NT2/D1 (cell line): Measurements from ENCODE around the gene AQP7.

ENCODE experiments used
- DNase-seq: peaks from one replicate; pipeline ENCODE4 v3.0.0-alpha.2; 2011; ENCODE audit warnings: low read depth, low spot score
- H3K27me3 ChIP-seq: 2 replicates; pipeline ENCODE4 v1.6.0; 2011; ENCODE audit warnings: mild to moderate bottlenecking; ENCODE audit not compliant: insufficient read length, insufficient read depth
- H3K36me3 ChIP-seq: 2 replicates; pipeline ENCODE4 v1.6.1; 2011; ENCODE audit warnings: mild to moderate bottlenecking, low read length, mixed read lengths; ENCODE audit not compliant: insufficient read depth, insufficient read length
- H3K4me1 ChIP-seq: 2 replicates; pipeline ENCODE4 v1.5.1; 2011; ENCODE audit not compliant: insufficient read depth, insufficient read length
- H3K4me3 ChIP-seq: 2 replicates; pipeline ENCODE4 v1.5.1; 2011; ENCODE audit warnings: low read depth; ENCODE audit not compliant: insufficient read length
- H3K9ac ChIP-seq: 2 replicates; pipeline ENCODE4 v1.6.0; 2011; ENCODE audit warnings: low read depth; ENCODE audit not compliant: insufficient read length
- H3K9me3 ChIP-seq: 2 replicates; pipeline ENCODE4 v1.5.1; 2011; ENCODE audit warnings: mild to moderate bottlenecking, low read length; ENCODE audit not compliant: insufficient read depth
- SUZ12 ChIP-seq: IDR thresholded peaks from 2 replicates; pipeline ENCODE4 v1.6.1; 2011; ENCODE audit not compliant: insufficient read length, insufficient read depth; ENCODE audit errors: extremely low read depth
- YY1 ChIP-seq: IDR thresholded peaks from 2 replicates; pipeline ENCODE4 v1.6.1; 2011; ENCODE audit not compliant: insufficient read length, insufficient read depth
- ZNF274 ChIP-seq: IDR thresholded peaks from 2 replicates; pipeline ENCODE4 v1.6.1; 2011; ENCODE audit warnings: mild to moderate bottlenecking, low read depth, low read length

Gene AQP7

DNA sequence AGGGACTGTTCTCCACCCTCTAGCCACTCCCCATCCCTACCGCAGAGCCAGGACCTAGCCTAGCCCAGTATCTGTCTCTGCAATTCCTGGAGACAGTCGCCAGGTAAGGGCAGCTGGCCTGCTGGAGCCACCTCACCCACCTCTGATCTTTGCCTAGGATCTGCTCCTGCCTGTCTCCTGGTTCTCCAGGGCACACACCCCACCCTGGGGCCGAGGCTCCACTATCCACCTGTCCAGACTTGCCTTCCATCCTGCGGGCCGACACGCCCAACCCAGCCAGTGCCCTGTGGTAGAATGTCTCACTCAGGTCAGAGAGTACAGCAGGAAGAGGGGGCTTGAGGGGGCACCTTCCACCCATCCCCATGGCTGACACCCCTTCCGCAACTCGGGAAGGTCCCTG is 15.7 kb upstream of the AQP7 start:
- Histone ChIP-seq H3K4me1 (peaks cover 4% of the 10 kb centered on the region), H3K36me3 (no peaks in the 10 kb centered on the region), H3K9me3 (no peaks in the 10 kb centered on the region), H3K9ac (no peak overlapping the region), H3K4me3 (no peak overlapping the region), H3K27me3 (no peaks in the 10 kb centered on the region)
- no peak for DNase-seq
- TF ChIP-seq SUZ12 (no peak), YY1 (no peak), ZNF274 (no peak)

DNA sequence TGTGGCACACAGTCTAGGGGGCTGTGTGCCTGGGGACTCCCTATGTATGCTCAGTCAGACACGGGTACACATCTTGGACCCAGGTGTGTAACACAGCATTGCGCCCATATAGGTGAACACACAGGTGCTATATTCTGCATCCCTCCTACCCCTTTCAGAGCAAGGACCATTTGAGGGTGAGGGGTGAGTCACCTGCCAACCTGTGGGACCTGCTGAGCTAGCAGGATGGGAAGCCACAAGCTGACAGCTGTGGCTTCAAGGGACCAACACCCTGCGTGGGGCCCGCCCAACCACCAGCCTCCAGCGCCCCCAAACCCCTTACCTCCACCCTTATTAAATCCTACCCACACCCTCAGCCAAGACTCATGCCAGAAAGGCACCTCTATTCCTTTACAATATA is 14.6 kb upstream of the AQP7 start:
- Histone ChIP-seq H3K4me1 (peaks cover 4% of the 10 kb centered on the region), H3K36me3 (no peaks in the 10 kb centered on the region), H3K4me3 (no peak overlapping the region), H3K9ac (no peak overlapping the region), H3K27me3 (no peaks in the 10 kb centered on the region), H3K9me3 (no peaks in the 10 kb centered on the region)
- DNase-seq = no peak
- no peak for TF ChIP-seq YY1
- no peak for TF ChIP-seq SUZ12
- no peak for TF ChIP-seq ZNF274

DNA sequence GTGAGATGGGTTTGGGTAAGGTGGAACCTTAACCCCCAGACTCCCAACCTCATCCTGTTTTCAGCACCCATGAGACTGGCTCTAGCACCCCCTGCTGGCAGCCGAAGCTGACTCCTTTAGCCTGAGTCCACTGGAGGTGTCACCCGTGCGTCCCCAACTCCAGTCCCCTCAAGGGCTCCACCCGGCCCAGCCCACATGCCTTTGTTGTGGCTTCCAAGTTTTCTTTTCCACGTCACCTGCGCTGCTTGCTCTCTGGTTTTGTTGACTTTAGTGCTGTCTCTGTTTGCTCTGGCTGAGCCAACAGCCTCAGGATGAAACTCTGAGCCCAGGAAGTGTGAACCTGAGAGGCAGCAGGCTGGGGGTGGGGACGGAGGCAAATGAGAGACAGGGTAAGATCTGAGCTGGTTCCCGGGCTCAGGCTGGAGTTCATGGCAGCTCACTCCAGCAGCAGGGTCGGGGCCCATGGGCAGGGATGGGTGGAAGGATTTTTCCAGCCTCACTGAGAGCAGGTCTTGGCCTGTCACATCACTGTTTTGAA is 13.2 kb upstream of the AQP7 start:
- no peaks in the 10 kb centered on the region for H3K9me3 ChIP-seq
- DNase-seq = peak; percentile 51
- H3K36me3 ChIP-seq = no peaks in the 10 kb centered on the region
- no peak overlapping the region for H3K9ac ChIP-seq
- no peak for TF ChIP-seq SUZ12
- no peak for TF ChIP-seq ZNF274
- TF ChIP-seq YY1 = no peak
- H3K27me3 ChIP-seq = no peaks in the 10 kb centered on the region
- H3K4me1 ChIP-seq = peaks cover 4% of the 10 kb centered on the region
- no peak overlapping the region for H3K4me3 ChIP-seq

DNA sequence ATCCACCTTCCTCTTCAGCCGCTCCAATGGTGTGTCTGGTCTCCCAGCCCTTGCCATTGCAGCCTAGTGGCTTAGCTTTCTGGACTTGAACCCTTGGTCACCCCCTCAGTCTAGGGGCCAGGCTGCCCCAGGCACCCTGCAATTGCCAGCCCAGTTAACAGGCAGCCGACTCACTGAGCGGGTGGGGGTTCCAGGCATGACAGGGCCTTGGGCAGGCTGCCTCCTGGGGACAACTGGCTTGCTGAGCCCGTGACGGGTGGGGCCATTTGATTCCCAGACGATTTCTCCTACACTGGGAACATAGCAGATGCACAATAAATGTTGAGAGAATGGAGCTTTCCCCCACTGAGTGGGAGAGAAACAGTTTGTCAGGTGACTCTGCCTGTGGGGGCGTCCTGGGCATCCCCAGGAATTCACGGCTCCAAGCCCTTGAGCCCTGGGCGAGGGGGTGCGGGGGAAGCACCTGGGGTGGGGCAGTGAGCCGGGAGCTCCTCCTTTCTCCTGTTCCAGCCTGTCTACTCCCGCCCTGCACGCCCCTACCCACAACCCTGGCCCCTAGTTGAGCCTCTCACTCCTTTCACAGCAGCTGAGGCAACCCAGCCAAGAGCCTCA is 12.6 kb upstream of the AQP7 start:
- Histone ChIP-seq H3K36me3 (no peaks in the 10 kb centered on the region), H3K9ac (no peak overlapping the region), H3K27me3 (no peaks in the 10 kb centered on the region), H3K4me1 (peaks cover 4% of the 10 kb centered on the region), H3K4me3 (no peak overlapping the region), H3K9me3 (no peaks in the 10 kb centered on the region)
- DNase-seq = no peak
- TF ChIP-seq SUZ12 = no peak

DNA sequence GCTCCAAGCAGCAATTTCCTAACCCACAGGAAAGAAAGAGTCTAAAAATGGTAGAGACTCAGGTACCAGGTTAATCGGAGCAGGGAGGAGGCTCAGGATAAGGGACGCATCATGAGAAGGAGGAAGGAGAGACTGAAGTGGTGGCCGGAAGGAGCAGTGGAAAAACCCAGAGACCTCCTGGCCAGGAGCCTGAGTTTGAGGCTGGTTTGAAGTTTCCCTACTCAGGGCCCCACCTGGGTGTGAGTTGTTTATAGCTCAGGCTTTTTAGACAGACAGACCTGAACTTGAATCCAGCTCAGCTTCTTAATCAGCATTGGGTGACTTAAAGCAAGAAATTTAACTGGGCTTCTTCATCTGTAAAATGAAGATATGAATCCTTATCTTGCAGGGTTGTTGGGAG is 11.9 kb upstream of the AQP7 start:
- Histone ChIP-seq H3K4me1 (peaks cover 4% of the 10 kb centered on the region), H3K9ac (no peak overlapping the region), H3K4me3 (no peak overlapping the region), H3K9me3 (no peaks in the 10 kb centered on the region), H3K27me3 (no peaks in the 10 kb centered on the region), H3K36me3 (no peaks in the 10 kb centered on the region)
- no peak for TF ChIP-seq YY1
- no peak for TF ChIP-seq ZNF274
- DNase-seq = no peak

DNA sequence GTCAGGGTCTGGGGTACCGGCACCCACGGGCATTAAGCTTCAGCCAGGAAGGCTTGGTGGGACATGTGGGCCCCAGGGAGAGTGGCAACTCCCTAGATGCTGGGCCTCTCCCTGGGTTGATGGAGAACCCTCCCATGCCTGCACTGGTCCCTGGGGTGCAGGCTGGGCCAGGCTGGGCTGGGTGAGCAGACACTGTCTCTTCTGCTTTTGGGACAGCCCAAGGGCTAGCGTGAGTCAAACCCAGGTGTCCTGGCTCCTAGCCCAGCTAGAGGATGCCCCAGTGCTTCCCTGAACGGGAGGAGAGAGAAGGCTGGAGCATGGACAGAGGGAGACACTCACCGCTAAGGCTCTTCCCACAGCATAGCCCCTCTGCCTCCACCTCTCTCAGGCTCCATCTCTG is 5.7 kb upstream of the AQP7 start:
- no peaks in the 10 kb centered on the region for H3K27me3 ChIP-seq
- TF ChIP-seq SUZ12 (no peak), ZNF274 (no peak), YY1 (no peak)
- no peaks in the 10 kb centered on the region for H3K9me3 ChIP-seq
- peaks cover 10% of the 10 kb centered on the region for H3K4me1 ChIP-seq
- H3K36me3 ChIP-seq = no peaks in the 10 kb centered on the region
- H3K9ac ChIP-seq = no peak overlapping the region
- no peak for DNase-seq
- no peak overlapping the region for H3K4me3 ChIP-seq

DNA sequence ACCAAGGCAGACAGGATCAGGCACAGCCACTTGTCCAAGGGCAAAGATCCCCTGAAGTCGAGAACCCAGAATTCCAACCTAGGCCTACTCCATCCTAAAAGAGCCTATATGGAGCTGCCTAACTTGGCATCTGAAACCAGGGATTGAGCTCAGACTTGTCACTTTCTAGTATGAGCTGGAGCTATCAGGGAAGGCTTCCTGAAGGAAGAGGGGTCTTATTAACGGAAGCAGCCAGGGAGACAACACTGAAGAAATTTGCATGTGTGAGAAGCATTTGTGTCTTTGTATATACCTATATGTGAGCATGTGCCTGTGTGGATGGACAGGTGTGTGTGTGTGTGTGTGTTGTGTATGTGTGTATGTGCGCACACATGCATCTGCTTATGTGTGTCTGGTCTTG is 4.7 kb upstream of the AQP7 start:
- Histone ChIP-seq H3K9ac (no peak overlapping the region), H3K36me3 (no peaks in the 10 kb centered on the region), H3K9me3 (no peaks in the 10 kb centered on the region), H3K27me3 (no peaks in the 10 kb centered on the region), H3K4me3 (no peak overlapping the region), H3K4me1 (peaks cover 13% of the 10 kb centered on the region)
- no peak for TF ChIP-seq SUZ12
- TF ChIP-seq ZNF274 = no peak
- TF ChIP-seq YY1 = no peak
- DNase-seq = no peak

DNA sequence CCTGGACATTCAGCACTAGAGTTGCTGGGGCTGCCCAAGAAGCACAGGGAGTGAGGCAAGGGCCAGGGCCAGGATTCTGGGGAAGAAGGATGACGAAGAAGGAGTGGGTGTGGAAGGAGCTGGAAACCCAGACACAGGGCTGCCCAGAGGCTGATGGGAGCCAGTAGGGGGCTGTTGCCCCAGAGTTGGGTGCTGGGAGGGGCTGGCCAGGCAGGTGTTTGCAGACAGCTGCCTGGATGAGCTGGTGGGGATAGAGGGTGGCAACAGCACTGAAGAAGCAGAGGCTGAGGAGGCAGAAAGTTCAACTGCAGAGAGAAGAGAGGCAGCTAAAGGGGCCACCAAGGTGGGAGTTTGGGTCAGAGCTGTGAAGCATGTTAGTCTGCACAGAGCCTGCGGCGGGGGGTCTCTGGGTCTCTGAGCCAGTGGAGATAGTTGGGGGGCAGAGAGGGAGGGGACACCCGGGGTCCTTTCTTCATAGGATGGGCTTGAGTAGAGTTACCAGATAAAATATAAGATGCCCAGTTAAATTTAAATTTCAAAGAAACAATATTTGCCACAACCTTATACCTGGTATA is 2.5 kb upstream of the AQP7 start:
- no peak overlapping the region for H3K9ac ChIP-seq
- no peak for DNase-seq
- H3K9me3 ChIP-seq = no peaks in the 10 kb centered on the region
- peaks cover 14% of the 10 kb centered on the region for H3K4me1 ChIP-seq
- H3K36me3 ChIP-seq = no peaks in the 10 kb centered on the region
- TF ChIP-seq SUZ12 = no peak
- TF ChIP-seq YY1 = no peak
- TF ChIP-seq ZNF274 = no peak
- H3K4me3 ChIP-seq = no peak overlapping the region
- no peaks in the 10 kb centered on the region for H3K27me3 ChIP-seq
